Measurements from ENCODE around the gene RAET1L.

RAET1L gene

DNA sequence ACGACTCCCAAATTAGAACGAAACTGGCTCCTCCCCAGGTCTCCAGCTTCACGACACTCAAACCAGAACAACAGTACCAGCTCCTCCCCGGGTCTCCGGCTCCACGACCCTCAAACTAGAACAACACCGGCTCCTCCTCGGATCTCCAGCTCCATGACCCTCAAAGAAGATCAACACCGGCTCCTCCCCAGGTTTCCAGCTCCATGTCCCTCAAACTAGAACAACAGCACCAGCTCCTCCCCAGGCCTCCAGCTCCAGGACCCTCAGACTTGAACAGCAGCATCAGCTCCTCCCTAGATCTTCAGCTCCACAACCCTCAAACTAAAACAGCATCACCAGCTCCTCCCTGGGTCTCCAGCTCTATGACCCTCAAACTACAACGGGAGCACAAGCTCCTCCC, 29.8 kb upstream of the RAET1L start:
- Histone ChIP-seq H3K27me3 (ENCODE audit: insufficient read depth, poor library complexity, severe bottlenecking) (no peaks in the 10 kb centered on the region), H3K9me3 (ENCODE audit: severe bottlenecking) (no peaks in the 10 kb centered on the region), H3K36me3 (ENCODE audit: low read depth) (no peaks in the 10 kb centered on the region), H3K27ac (ENCODE audit: poor library complexity, severe bottlenecking) (no peak overlapping the region), H3K4me1 (ENCODE audit: insufficient read depth, poor library complexity, severe bottlenecking) (no peaks in the 10 kb centered on the region), H3K4me3 (ENCODE audit: severe bottlenecking) (no peak overlapping the region)
- ATAC-seq (ENCODE audit: low read depth) (no peak), DNase-seq (ENCODE audit: low spot score) (no peak)
- TF ChIP-seq, protein P1, sequence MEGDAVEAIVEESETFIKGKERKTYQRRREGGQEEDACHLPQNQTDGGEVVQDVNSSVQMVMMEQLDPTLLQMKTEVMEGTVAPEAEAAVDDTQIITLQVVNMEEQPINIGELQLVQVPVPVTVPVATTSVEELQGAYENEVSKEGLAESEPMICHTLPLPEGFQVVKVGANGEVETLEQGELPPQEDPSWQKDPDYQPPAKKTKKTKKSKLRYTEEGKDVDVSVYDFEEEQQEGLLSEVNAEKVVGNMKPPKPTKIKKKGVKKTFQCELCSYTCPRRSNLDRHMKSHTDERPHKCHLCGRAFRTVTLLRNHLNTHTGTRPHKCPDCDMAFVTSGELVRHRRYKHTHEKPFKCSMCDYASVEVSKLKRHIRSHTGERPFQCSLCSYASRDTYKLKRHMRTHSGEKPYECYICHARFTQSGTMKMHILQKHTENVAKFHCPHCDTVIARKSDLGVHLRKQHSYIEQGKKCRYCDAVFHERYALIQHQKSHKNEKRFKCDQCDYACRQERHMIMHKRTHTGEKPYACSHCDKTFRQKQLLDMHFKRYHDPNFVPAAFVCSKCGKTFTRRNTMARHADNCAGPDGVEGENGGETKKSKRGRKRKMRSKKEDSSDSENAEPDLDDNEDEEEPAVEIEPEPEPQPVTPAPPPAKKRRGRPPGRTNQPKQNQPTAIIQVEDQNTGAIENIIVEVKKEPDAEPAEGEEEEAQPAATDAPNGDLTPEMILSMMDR (IDR thresholded peaks at IDR 0.05; ENCODE audit: poor library complexity, severe bottlenecking), result no peak

GRCh38 chr6:150053450-150053849, 28.1 kb upstream of the RAET1L start:
- Histone ChIP-seq H3K27ac (ENCODE audit: poor library complexity, severe bottlenecking) (no peak overlapping the region), H3K27me3 (ENCODE audit: insufficient read depth, poor library complexity, severe bottlenecking) (no peaks in the 10 kb centered on the region), H3K4me1 (ENCODE audit: insufficient read depth, poor library complexity, severe bottlenecking) (no peaks in the 10 kb centered on the region), H3K4me3 (ENCODE audit: severe bottlenecking) (no peak overlapping the region), H3K36me3 (ENCODE audit: low read depth) (no peaks in the 10 kb centered on the region), H3K9me3 (ENCODE audit: severe bottlenecking) (no peaks in the 10 kb centered on the region)
- DNase-seq (ENCODE audit: low spot score), result no peak
- no peak for ATAC-seq (ENCODE audit: low read depth)
- TF ChIP-seq, protein P1 (IDR thresholded peaks at IDR 0.05; ENCODE audit: poor library complexity, severe bottlenecking), result no peak

DNA sequence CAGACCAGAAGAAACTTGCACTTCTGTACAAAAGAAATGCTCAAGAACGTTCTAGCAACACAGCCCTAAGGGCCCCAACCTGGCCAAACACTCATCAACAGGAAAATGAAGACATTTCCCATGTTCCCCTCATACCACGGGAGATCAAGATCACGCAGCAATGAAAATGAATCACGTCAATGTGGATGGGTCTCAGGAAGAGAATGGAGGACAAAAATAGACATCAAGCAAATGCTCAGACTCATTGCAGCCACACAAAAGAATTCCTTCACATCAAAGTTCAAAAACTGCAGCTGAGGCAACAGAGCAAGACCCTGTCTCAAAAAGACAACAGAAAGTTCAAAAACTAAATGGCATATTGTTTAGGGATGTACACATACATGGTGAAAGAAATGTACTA, 25.5 kb upstream of the RAET1L start:
- ATAC-seq (ENCODE audit: low read depth), result no peak
- H3K27me3 ChIP-seq (ENCODE audit: insufficient read depth, poor library complexity, severe bottlenecking), result no peaks in the 10 kb centered on the region

GRCh38 chr6:150048099-150048498, 22.8 kb upstream of the RAET1L start:
- Histone ChIP-seq H3K27me3 (ENCODE audit: insufficient read depth, poor library complexity, severe bottlenecking) (no peaks in the 10 kb centered on the region), H3K4me3 (ENCODE audit: severe bottlenecking) (no peak overlapping the region), H3K36me3 (ENCODE audit: low read depth) (no peaks in the 10 kb centered on the region), H3K27ac (ENCODE audit: poor library complexity, severe bottlenecking) (no peak overlapping the region), H3K9me3 (ENCODE audit: severe bottlenecking) (no peaks in the 10 kb centered on the region), H3K4me1 (ENCODE audit: insufficient read depth, poor library complexity, severe bottlenecking) (no peaks in the 10 kb centered on the region)
- TF ChIP-seq, protein P1 (IDR thresholded peaks at IDR 0.05; ENCODE audit: poor library complexity, severe bottlenecking), result no peak
- ATAC-seq (ENCODE audit: low read depth) (no peak), DNase-seq (ENCODE audit: low spot score) (no peak)

More for the DNA sequence above, 25.5 kb upstream of the RAET1L start:
- DNase-seq (ENCODE audit: low spot score), result no peak
- Histone ChIP-seq H3K4me1 (ENCODE audit: insufficient read depth, poor library complexity, severe bottlenecking) (no peaks in the 10 kb centered on the region), H3K27ac (ENCODE audit: poor library complexity, severe bottlenecking) (no peak overlapping the region), H3K4me3 (ENCODE audit: severe bottlenecking) (no peak overlapping the region), H3K36me3 (ENCODE audit: low read depth) (no peaks in the 10 kb centered on the region), H3K9me3 (ENCODE audit: severe bottlenecking) (no peaks in the 10 kb centered on the region)
- TF ChIP-seq, protein P1 (IDR thresholded peaks at IDR 0.05; ENCODE audit: poor library complexity, severe bottlenecking), result no peak

DNA sequence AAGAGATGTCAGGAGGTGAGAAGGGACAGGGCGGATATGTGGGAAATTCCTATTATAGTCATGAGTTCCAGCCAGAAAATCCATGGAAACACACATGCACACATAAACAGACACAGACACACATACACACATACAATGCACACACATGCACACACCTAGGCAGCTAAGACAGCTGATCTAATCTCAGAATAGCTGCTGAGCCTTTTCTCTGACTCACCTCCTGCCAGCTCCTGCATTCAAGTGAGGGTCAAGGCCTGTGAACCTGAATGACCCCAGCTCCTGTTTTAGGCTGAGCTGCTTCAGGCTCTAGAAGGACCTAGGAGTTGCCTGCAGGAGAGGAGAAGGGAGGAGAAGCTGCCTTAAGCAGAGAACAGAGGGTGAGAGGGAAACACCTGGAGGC, 21.6 kb upstream of the RAET1L start:
- Histone ChIP-seq H3K36me3 (ENCODE audit: low read depth) (no peaks in the 10 kb centered on the region), H3K9me3 (ENCODE audit: severe bottlenecking) (no peaks in the 10 kb centered on the region), H3K27me3 (ENCODE audit: insufficient read depth, poor library complexity, severe bottlenecking) (no peaks in the 10 kb centered on the region), H3K4me3 (ENCODE audit: severe bottlenecking) (no peak overlapping the region), H3K27ac (ENCODE audit: poor library complexity, severe bottlenecking) (no peak overlapping the region), H3K4me1 (ENCODE audit: insufficient read depth, poor library complexity, severe bottlenecking) (no peaks in the 10 kb centered on the region)
- no peak for ATAC-seq (ENCODE audit: low read depth)
- TF ChIP-seq, protein P1 (IDR thresholded peaks at IDR 0.05; ENCODE audit: poor library complexity, severe bottlenecking), result no peak
- DNase-seq (ENCODE audit: low spot score), result no peak

All from RWPE2 (cell line).